ENCODE data around the gene ERLIN1.

DNA sequence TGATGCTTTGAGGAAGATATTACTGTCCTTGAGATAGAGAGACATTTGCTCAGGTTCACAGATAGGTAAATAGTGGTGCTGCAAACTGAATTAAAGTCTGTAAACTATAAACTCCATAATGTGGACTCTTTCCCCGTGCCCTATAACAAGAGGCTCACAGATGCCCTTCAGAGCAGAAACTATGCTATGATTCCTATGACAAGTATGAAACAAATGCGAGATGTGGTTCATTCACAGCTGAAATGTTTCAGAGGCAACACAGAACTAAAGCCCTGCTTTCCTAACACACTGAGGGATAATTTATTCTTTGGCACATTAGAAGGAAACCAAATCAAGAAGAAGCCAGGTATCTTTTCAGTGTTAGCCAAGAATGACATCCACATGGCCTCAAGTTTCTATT is 30.2 kb upstream of the ERLIN1 start:
- TF ChIP-seq, protein P1, sequence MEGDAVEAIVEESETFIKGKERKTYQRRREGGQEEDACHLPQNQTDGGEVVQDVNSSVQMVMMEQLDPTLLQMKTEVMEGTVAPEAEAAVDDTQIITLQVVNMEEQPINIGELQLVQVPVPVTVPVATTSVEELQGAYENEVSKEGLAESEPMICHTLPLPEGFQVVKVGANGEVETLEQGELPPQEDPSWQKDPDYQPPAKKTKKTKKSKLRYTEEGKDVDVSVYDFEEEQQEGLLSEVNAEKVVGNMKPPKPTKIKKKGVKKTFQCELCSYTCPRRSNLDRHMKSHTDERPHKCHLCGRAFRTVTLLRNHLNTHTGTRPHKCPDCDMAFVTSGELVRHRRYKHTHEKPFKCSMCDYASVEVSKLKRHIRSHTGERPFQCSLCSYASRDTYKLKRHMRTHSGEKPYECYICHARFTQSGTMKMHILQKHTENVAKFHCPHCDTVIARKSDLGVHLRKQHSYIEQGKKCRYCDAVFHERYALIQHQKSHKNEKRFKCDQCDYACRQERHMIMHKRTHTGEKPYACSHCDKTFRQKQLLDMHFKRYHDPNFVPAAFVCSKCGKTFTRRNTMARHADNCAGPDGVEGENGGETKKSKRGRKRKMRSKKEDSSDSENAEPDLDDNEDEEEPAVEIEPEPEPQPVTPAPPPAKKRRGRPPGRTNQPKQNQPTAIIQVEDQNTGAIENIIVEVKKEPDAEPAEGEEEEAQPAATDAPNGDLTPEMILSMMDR (IDR thresholded peaks at IDR 0.05): no peak
- TF ChIP-seq POLR2A (IDR thresholded peaks at IDR 0.05) (no peak), POLR2AphosphoS5 (IDR thresholded peaks at IDR 0.05) (no peak)

All from prostate gland (tissue), 2 donors.